GM12875 (cell line): ENCODE results near the gene AK5.

ENCODE experiments used
- H3K4me3 ChIP-seq: one replicate; pipeline ENCODE4 v1.5.1; 2011; ENCODE audit warnings: low read depth, low read length, control low read depth
- TF ChIP-seq, protein P1 (sequence below): IDR thresholded peaks from 2 replicates; pipeline ENCODE4 v1.5.1; 2011; ENCODE audit warnings: low read depth, mild to moderate bottlenecking, control low read depth, inconsistent platforms, low read length, moderate library complexity, borderline replicate concordance; ENCODE audit not compliant: insufficient read depth

Gene AK5

GRCh38 chr1:77585610-77586314 is 303.9 kb downstream of the AK5 start:
- no peak overlapping the region for H3K4me3 ChIP-seq

DNA sequence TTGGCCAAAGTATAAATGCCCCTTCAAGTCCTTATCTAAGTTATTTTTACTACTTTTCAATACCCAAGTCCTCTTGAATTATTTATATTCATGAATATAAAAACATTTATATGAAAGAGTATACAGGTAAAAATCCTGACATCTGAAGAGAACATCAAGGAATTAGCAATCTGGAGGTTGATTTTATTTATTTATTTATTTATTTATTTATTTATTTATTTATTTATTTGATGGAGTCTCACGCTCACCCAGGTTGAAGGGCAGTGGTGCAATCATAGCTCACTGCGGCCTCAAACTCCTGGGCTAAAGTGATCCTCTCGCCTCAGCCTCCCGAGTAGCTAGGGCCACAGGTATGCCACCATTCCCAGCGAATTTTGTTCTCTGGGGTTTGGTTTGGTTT is 307.4 kb downstream of the AK5 start:
- TF ChIP-seq, protein P1, sequence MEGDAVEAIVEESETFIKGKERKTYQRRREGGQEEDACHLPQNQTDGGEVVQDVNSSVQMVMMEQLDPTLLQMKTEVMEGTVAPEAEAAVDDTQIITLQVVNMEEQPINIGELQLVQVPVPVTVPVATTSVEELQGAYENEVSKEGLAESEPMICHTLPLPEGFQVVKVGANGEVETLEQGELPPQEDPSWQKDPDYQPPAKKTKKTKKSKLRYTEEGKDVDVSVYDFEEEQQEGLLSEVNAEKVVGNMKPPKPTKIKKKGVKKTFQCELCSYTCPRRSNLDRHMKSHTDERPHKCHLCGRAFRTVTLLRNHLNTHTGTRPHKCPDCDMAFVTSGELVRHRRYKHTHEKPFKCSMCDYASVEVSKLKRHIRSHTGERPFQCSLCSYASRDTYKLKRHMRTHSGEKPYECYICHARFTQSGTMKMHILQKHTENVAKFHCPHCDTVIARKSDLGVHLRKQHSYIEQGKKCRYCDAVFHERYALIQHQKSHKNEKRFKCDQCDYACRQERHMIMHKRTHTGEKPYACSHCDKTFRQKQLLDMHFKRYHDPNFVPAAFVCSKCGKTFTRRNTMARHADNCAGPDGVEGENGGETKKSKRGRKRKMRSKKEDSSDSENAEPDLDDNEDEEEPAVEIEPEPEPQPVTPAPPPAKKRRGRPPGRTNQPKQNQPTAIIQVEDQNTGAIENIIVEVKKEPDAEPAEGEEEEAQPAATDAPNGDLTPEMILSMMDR, result no peak

More at GRCh38 chr1:77585610-77586314, 303.9 kb downstream of the AK5 start:
- TF ChIP-seq, protein P1, result no peak

DNA sequence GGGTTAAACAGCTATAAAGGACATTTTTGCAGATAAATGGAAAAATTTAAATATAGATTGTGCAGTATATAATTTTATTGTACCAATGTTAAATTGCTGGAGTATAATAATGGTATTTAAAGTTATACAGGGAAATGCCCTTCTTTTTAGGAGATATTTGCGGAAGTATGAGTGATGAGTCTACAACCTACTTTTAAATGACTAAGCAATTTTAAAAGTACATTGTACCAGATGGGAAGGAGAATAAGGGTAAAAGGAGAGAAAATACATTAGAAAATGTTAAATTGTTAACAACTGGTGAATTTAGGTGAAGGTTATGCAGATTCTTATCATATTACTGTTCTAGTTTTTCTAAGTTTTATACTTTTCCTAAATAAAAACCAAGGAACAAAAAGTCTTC is 308.8 kb downstream of the AK5 start:
- H3K4me3 ChIP-seq, result no peak overlapping the region
- TF ChIP-seq, protein P1, result no peak

More for the DNA sequence above, 307.4 kb downstream of the AK5 start:
- no peak overlapping the region for H3K4me3 ChIP-seq

DNA sequence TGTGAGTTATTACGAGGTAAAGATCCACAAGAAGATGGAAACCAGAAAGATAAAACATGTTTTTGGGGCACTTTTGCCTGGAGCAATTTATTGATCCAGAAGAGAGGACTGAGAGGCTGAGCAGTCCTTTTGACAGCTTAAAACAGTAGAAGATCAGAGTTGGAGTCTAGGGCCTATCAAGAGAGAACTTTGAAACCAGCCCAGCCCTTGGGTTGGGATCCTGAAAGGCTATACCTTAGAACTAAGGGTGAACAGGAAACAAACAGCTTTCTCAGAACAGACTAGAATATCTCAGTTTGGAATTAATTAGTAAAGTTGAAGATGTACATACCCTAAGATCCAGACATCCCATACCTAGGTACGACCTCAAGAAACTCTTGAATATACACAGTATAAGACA is 311.1 kb downstream of the AK5 start:
- TF ChIP-seq, protein P1, result no peak
- H3K4me3 ChIP-seq, result no peak overlapping the region

- H3K4me3 ChIP-seq, result no peak overlapping the region
Measured at GRCh38 chr1:77594366-77595112, 312.7 kb downstream of the AK5 start.

DNA sequence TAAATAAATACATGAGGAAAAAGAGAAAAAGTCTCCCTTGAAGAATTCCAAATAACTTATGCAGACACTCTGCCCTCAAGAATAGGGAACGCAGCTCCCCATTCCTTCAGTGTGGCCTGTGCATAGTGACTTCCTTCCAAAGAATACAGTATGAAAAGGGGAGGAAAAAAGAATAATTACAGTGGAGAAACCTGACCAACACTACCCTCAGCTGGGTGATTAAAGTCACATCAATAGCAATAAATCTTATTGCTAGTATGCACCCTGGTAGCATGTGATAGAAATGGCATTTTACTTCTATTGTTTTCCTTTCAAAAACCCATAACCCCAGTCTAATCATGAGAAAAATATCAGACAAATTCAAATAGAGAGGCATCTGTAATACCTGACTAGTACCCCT is 315.5 kb downstream of the AK5 start:
- TF ChIP-seq, protein P1, result no peak

More at GRCh38 chr1:77594366-77595112, 312.7 kb downstream of the AK5 start:
- TF ChIP-seq, protein P1, result no peak

More for the DNA sequence above, 315.5 kb downstream of the AK5 start:
- no peak overlapping the region for H3K4me3 ChIP-seq
